ENCODE data around the gene SLC2A11. TPM values are rescaled to one million over a fixed set of nuclear protein-coding genes. Genes with fewer than 3 reads are reported as not detected.

The SLC2A11 gene
- total RNA-seq, 6 experiments from 2014 or later: 8.9 to 13.2 (median 10.5) TPM

DNA sequence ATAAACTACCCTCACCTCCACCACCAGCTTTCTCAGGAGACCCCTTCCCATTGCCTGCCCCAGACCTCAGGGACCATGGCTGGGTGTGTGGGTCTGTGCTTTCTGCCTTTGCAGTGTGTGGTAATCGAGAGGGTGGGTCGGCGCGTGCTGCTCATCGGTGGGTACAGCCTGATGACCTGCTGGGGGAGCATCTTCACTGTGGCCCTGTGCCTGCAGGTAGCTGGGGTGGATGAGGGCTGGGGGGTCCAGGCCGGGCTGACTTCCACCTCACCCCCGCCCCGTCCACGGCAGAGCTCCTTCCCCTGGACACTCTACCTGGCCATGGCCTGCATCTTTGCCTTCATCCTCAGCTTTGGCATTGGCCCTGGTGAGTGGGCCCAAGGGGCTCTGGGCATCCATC lies 26.0 kb downstream of the SLC2A11 start:
- no peak overlapping the region for H3K27ac Mint-ChIP-seq
- TF ChIP-seq, protein P1, sequence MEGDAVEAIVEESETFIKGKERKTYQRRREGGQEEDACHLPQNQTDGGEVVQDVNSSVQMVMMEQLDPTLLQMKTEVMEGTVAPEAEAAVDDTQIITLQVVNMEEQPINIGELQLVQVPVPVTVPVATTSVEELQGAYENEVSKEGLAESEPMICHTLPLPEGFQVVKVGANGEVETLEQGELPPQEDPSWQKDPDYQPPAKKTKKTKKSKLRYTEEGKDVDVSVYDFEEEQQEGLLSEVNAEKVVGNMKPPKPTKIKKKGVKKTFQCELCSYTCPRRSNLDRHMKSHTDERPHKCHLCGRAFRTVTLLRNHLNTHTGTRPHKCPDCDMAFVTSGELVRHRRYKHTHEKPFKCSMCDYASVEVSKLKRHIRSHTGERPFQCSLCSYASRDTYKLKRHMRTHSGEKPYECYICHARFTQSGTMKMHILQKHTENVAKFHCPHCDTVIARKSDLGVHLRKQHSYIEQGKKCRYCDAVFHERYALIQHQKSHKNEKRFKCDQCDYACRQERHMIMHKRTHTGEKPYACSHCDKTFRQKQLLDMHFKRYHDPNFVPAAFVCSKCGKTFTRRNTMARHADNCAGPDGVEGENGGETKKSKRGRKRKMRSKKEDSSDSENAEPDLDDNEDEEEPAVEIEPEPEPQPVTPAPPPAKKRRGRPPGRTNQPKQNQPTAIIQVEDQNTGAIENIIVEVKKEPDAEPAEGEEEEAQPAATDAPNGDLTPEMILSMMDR (IDR thresholded peaks at IDR 0.05): no peak
- DNase-seq: no peak
- peaks cover 10% of the 10 kb centered on the region for H3K4me1 Mint-ChIP-seq (ENCODE audit: low read depth)
- no peaks in the 10 kb centered on the region; the same call in 1 of the 2 replicates for H3K27me3 Mint-ChIP-seq (ENCODE audit: insufficient read depth)
- no peak overlapping the region for H3K4me3 Mint-ChIP-seq
- H3K36me3 Mint-ChIP-seq (ENCODE audit: low read depth): peaks cover 11% of the 10 kb centered on the region; the same call in 1 of the 2 replicates
- no peaks in the 10 kb centered on the region for H3K9me3 Mint-ChIP-seq

DNA sequence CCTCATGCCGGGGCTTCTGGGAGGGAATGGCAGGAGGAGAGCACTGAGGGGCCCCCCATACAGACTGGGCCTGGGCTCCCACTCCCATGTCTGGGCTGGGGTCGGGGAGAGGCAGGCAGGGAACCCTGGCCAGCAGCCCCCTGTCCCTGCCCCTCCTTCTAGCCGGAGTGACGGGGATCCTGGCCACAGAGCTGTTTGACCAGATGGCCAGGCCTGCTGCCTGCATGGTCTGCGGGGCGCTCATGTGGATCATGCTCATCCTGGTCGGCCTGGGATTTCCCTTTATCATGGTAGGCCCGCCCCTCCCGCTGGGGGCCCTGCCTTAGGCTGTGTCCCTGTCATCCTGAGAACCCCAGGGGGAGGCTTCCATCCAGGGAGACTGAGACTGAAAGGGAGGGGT lies 26.5 kb downstream of the SLC2A11 start:
- H3K4me1 Mint-ChIP-seq (ENCODE audit: low read depth): peaks cover 15% of the 10 kb centered on the region
- no peaks in the 10 kb centered on the region for H3K9me3 Mint-ChIP-seq
- TF ChIP-seq, protein P1 (IDR thresholded peaks at IDR 0.05): no peak

DNA sequence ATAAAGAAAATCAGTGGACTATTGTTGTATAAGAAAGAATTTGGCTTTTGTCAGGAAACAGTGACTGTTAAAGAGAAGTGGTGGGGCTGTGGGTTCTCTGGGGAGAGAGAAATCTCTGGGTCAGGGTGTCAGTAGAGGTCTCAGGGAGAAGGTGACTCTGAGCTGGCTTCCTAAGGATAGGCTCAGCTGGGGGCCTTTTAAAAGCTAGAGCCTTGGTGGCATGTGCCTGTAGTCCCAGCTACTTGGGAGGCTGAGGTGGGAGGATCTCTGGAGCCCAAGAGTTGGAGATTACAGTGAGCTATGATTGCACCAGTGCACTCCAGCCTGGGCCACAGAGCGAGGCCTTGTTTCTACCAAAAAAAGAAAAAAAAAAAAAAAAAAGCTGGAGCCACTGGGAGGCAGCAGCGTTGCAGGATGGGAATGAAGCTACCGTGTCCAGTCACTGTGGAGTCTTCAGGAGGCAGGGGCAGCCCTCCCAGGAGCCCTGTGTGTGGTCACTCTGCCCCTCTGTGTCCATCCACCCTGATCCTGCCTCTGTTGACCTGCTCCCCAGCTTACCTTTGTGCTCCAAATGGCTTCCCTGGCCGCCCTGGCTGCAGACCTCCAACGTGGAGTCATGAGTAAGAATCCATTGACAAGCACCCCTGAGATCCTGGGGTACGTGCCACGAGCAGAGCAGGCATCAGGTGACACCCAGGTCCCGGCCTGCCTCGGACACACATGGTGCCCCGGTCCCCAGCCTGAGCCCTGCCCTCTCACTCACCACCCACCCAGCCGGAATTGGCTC lies 31.1 kb downstream of the SLC2A11 start:
- H3K4me1 Mint-ChIP-seq (ENCODE audit: low read depth): peaks cover 24% of the 10 kb centered on the region
- no peaks in the 10 kb centered on the region for H3K9me3 Mint-ChIP-seq
- H3K27me3 Mint-ChIP-seq (ENCODE audit: insufficient read depth): peaks cover 4% of the 10 kb centered on the region
- peak overlapping the region; percentile 76; the same call in 1 of the 2 replicates for H3K4me3 Mint-ChIP-seq
- TF ChIP-seq, protein P1 (IDR thresholded peaks at IDR 0.05): peak; percentile 49; the same call in 1 of the 2 replicates
- peak; percentile 10 for DNase-seq
- H3K27ac Mint-ChIP-seq: peak overlapping the region; percentile 97
- no peaks in the 10 kb centered on the region; the same call in none of the 2 replicates for H3K36me3 Mint-ChIP-seq (ENCODE audit: low read depth)

More for the DNA sequence above, 26.5 kb downstream of the SLC2A11 start:
- DNase-seq: no peak
- Mint-ChIP-seq H3K27me3 (ENCODE audit: insufficient read depth) (no peaks in the 10 kb centered on the region; the same call in 1 of the 2 replicates), H3K36me3 (ENCODE audit: low read depth) (peaks cover 8% of the 10 kb centered on the region; the same call in 1 of the 2 replicates), H3K27ac (no peak overlapping the region), H3K4me3 (no peak overlapping the region)

DNA sequence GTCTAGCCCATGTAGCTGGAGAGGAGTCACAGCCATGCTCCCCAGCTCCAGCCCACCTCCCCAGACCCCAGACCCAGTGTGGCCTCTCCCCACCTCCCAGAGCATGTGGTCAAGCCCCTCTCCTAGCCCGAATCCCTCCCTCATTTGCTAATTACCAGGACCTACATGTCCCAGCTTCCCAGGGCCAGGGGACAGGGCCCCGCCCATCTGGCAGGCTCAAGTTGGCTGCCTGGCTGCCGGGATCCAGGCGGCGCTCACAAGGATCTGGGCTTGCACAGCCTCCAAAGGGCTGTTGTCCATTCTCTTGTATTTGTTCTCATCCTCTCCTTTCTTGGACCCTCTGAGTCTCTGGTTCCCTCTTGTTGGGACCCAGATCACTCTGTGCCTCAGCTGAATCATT lies 31.9 kb downstream of the SLC2A11 start:
- TF ChIP-seq, protein P1 (IDR thresholded peaks at IDR 0.05): no peak
- peaks cover 26% of the 10 kb centered on the region for H3K4me1 Mint-ChIP-seq (ENCODE audit: low read depth)
- no peaks in the 10 kb centered on the region for H3K9me3 Mint-ChIP-seq
- H3K27me3 Mint-ChIP-seq (ENCODE audit: insufficient read depth): peaks cover 5% of the 10 kb centered on the region
- no peak for DNase-seq
- H3K27ac Mint-ChIP-seq: peak overlapping the region; percentile 72
- no peaks in the 10 kb centered on the region; the same call in none of the 2 replicates for H3K36me3 Mint-ChIP-seq (ENCODE audit: low read depth)
- no peak overlapping the region for H3K4me3 Mint-ChIP-seq

DNA sequence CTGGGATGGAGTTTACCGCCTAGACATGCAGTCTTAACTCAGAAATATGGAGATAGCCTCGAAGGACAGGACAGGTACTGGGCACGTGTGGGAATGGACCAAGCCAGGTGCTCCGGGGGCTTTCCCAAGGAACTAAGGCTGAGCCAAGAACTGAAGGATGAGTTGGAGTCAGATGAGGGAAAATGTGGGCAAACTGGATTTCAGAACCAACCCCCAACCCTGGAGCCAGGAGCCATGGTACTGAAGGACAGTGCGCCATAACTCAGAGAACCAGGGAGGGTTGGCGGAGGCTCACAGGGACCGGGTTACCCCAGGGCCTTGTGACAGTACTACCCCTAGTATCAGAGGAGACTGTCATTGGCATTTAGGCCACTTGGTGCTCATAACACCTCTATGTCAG lies 34.1 kb downstream of the SLC2A11 start:
- TF ChIP-seq, protein P1 (IDR thresholded peaks at IDR 0.05): no peak
- Mint-ChIP-seq H3K9me3 (no peaks in the 10 kb centered on the region), H3K27me3 (ENCODE audit: insufficient read depth) (peaks cover 5% of the 10 kb centered on the region)

More for the DNA sequence above, 34.1 kb downstream of the SLC2A11 start:
- Mint-ChIP-seq H3K27ac (no peak overlapping the region), H3K4me1 (ENCODE audit: low read depth) (peaks cover 35% of the 10 kb centered on the region), H3K36me3 (ENCODE audit: low read depth) (peaks cover 8% of the 10 kb centered on the region), H3K4me3 (no peak overlapping the region)
- no peak for DNase-seq
